ENCODE results near the gene HPSE2.
"Not testable (repeated sequence)": the region's sequence is repeated elsewhere in the genome, so short reads cannot be mapped to it uniquely, and the experiment has no call there.

Gene HPSE2

DNA sequence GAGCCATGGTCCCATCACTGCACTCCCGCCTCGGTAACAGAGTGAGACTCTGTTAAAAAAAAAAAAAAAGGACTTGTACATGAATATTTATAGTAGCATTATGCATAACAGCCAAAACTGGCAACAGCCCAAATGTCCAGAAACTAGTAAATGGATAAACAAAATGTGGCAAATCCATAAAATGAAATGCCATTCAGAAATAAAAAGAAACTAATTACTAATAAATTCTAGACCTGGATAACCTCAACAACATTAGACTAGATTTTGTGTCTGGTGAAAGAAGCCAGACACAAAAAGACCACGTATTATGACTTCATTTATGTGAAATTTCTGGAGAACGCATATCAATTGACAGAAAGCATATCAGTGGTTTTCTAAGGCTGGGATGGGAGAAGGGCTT lies 74.5 kb downstream of the HPSE2 start:
- no peak for DNase-seq (ENCODE audit: low read depth)

DNA sequence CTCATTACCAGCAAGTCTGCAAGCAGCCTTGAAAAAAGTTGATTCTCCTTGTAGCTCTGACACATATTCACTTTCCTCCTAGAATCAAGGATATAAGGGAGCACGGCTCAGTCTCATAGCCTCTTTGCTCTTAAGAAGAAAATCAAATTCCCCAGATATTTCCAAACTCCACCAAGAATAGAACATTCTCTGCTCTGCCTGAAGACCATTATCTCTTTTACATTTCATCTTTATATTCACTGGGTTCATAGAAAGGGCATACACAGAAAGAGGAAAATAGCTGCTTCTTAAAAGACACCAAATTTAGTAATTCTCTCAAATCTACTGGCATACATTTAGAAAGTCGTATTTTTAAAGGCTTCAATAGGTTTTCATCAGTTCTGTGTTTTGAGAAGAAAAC lies 92.0 kb downstream of the HPSE2 start:
- no peak for DNase-seq (ENCODE audit: low read depth)

DNA sequence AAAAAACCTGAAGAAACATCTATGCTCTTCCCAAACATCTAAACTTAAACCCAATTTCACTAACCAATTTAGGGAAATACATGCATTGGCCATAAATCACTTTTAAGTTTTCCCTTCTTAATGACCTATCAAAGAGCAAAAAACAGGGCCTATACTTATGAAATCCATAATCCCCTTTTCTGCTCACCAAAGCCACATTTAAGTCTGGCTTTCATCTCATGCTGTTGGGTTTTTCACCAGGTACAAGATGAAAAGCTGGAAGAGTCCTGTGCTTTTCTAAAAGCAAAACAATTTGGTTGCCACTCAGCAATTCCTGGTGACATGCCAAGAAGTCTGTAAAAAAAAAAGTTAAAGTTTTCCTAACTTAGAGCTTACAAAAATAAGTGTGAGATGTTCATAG lies 92.6 kb downstream of the HPSE2 start:
- DNase-seq (ENCODE audit: low read depth) = no peak

GRCh38 chr10:99132897-99133296 lies 102.8 kb downstream of the HPSE2 start:
- not testable (repeated sequence) for DNase-seq (ENCODE audit: low read depth)

GRCh38 chr10:99125879-99126278 lies 109.8 kb downstream of the HPSE2 start:
- no peak for DNase-seq (ENCODE audit: low read depth)

- no peak for DNase-seq (ENCODE audit: low read depth)
These were observed 111.3 kb downstream of the HPSE2 start for GRCh38 chr10:99124376-99124775.

DNA sequence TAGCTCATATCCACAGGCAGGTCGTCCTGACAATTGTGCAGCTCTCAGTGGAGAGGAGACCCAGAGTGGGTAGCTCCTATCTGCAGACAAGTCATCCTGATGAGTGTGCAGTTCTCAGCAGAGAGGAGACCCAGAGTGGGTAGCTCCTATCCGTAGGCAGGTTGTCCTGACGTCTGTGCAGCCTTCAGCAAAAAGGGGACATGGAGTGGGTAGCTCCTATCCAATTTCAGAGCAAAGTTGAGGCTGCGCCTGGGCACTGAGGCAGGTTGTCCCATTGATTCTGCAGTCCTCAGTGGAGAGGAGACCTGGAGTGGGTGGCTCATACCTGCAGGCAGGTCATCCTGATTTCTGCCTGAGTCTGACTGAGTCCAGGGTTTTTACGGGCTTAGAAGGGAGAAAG lies 111.8 kb downstream of the HPSE2 start:
- DNase-seq (ENCODE audit: low read depth) = no peak

- DNase-seq (ENCODE audit: low read depth) = no peak
These were observed 112.3 kb downstream of the HPSE2 start for GRCh38 chr10:99123336-99123735.

DNA sequence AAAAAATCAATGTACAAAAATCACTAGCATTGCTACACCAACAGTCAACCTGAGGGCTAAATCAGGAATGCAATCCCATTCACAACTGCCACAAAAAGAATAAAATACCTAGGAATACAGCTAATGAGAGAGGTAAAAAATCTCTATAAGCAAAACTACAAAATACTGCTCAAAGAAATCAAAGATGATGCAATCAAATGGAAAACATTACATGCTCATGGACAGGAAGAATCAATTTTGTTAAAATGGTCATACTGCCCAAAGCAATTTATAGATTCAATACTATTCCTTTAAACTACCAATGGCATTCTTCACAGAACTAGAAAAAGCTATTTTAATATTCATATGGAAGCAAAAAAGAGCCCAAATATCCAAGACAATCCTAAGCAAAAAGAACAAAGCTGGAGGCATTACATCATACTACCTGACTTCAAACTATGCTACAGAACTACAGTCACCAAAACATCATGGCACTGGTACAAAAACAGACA lies 116.3 kb downstream of the HPSE2 start:
- no peak for DNase-seq (ENCODE audit: low read depth)

- no peak for DNase-seq (ENCODE audit: low read depth)
These were observed 119.9 kb downstream of the HPSE2 start for GRCh38 chr10:99115703-99116102.

DNA sequence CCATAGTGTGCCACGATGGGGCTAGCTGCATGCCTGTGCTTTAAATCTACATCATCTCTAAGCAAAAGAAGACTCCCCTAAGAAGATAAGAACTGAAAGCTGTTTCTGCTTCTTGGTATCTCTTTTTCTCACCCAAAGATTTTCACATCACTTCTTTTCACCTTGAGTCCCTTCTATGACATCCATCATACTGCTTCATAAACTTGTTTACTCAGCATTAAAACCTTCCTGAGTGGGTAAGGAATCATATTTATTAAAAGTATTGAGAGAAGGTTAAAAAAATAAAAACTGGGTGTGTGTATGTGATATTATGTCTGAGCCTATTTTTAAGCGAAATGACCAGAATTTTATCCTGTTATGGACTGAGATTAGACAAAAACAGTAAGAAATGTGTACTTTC lies 150.3 kb downstream of the HPSE2 start:
- no peak for DNase-seq (ENCODE audit: low read depth)

DNA sequence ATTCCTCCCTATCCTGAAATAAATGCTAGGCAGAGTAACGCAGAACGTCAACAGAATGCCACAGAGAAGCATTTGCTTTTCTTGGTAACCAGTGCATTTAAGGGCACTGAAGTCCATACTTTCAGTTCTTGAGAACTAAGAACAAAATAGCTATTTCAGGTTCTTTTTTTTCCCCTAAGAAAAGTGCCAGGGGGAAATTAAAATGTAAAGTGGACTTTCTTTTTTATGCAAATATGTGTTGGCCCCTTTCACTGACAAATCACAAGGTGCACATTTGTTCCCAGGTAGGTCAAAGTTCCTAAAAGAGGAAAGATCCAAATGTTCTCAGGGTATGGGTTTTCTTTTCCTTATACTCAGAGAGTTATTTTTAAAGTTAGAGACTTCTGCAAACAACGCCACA lies 151.5 kb downstream of the HPSE2 start:
- DNase-seq (ENCODE audit: low read depth) = no peak

GRCh38 chr10:99080275-99080945 lies 155.2 kb downstream of the HPSE2 start:
- DNase-seq (ENCODE audit: low read depth) = no peak

GRCh38 chr10:99062591-99062990 lies 173.1 kb downstream of the HPSE2 start:
- no peak for DNase-seq (ENCODE audit: low read depth)

DNA sequence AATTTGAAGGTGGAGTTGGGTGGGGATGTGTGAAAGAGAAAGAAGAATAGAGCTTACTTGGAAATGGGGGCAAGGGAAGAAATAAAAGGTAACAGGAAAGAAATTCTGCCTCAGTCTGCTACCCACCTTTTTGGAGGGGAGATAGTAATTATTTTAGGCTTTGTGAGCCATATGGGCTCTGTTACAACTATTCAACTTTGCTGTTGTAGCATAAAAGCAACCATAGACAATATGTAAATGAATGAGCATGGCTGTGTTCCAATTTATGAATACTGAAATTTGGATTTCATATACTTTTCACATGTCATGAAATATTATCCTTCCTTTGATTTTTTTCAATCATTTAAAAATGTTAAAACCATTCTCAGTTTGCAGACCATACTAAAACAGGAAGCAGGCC lies 176.9 kb downstream of the HPSE2 start:
- no peak for DNase-seq (ENCODE audit: low read depth)

GRCh38 chr10:99057936-99058690 lies 177.5 kb downstream of the HPSE2 start:
- DNase-seq (ENCODE audit: low read depth) = no peak

DNA sequence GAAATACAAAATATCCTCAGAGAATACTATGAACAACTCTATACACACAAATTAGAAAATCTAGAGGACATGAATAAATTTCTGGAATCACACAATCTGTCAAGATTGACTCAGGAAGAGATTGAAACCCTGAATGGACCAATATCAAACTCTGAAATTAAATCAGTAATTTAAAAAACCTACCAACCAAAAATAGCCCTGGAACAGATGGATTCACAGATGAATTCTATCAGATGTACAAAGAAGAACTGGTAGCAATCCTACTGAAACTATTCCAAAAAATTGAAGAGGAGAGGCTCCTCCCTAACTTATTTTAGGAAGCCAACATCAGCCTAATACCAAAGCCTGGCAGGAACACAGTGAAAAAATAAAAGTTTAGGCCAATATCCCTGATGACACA lies 190.0 kb downstream of the HPSE2 start:
- DNase-seq (ENCODE audit: low read depth) = no peak

GRCh38 chr10:99042051-99042771 lies 193.4 kb downstream of the HPSE2 start:
- no peak for DNase-seq (ENCODE audit: low read depth)

DNA sequence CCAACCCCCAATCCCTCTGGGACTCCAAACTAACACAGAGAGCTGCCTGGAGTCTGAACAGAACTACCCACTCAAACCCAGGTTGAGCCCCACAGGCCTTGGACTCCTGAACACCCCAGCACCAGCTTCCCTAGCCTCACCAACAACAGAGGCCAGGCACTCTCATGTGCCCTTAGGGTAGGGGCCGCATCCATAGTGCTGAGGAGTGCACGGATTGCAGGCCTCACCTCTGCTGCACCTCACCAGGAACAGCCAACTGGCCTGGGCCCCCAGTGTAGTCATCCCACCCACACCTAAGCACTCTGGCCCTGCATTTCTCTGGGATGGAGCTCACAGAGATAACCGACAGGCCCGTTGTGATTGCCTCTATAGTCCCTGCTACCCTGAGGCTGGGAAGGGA lies 194.2 kb downstream of the HPSE2 start:
- DNase-seq (ENCODE audit: low read depth) = no peak

GRCh38 chr10:99013885-99014284 lies 221.8 kb downstream of the HPSE2 start:
- no peak for DNase-seq (ENCODE audit: low read depth)

DNA sequence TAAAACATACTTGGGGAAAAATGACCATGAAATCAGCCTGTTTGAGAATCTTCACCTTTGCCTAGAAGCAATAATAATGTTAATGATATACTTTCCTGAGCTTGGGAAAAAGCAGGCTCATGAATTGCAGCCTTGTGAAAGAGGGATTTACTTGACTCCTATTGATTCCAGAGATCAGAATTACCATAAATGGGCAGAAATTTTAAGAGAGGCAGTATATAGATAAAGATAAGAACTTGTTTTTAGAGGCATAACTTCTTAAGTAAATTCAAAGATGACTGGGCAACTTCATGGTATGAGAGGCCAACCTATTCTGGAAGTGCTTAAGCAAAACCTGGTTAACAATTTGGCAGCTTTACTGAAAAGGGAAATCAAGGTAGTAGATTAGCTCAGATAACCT lies 225.4 kb downstream of the HPSE2 start:
- no peak for DNase-seq (ENCODE audit: low read depth)

DNA sequence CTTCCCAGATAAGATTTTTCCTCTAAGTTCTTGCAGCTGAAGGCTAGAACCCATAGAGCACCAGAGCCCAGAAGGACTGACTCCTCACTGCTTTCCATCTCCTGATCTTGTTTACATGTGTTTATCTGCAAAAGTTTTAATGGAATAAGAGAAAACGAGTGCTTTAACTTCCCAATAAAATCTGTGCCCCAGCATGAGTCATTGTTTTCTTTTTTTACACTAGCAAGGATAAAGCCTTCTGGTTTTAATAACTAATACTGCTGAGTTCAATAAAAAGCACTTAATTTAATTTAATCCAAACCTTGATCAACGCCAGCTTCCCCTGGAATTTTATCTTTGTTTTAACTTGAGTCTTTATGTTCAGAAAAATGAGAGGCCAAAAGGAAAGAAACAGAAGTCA lies 227.6 kb downstream of the HPSE2 start:
- no peak for DNase-seq (ENCODE audit: low read depth)

DNA sequence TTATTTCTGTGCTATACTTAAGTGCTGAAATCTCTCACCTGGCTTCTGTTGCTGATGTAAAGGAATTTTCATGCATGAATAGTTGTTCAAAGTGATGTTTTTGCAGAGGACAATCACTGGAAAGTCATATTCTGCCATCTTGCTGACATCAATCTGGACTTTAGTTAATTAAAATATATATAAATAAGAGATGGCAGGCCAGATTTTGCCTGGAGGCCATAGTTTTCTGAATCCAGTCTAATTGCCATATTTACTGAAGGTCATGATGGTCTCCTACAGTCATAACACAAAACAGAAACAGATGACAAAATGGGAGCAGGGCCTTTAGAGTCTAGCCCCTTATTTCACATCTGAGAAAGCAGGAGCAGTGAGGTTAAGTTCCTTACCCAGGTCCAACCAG lies 228.2 kb downstream of the HPSE2 start:
- DNase-seq (ENCODE audit: low read depth) = no peak

Data from HS-27A (cell line).